Inflammatory macrophage treated with lipopolysaccharide for 4 hours (primary cell): ENCODE data around the gene TMA7B.

Experiments
- DNase-seq: peaks from one replicate; pipeline ENCODE4 v3.0.0-alpha.2; 2020

TMA7B gene

DNA sequence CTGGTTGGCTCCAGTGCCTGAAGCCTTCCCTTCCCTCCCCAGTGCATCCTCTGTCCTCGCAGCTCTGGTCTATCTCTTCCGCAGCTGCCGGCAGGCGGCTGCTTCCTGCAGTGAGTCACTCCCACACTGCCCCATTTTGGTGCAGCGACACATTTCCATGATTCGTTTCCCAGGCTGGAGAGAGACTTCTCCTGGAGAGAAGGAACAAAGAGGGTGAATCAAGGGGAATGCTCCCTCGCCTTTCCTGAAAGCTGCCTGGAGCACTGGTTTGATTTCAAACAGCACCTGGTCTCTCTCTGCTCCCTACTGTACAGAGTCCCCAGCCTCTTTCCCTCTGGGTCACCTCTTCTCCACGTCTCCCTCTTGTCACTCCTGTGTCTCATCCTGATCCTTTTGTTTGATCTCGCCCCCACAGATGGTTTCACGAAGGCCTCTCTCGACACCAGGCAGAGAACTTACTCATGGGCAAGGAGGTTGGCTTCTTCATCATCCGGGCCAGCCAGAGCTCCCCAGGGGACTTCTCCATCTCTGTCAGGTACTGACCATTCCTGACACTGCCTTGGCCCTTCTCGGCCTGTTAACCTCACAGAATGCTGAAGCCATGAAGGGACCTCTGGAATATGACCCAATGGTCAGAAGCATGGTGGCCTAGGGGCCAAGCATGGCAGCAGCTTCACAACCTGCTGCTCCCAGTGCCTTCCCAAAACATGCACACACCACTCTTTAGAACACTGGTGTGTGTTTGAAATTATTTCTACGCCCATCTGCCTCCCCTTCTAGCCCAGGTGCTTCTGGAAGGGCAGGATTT is at the start of gene TMA7B:
TMA7B (plus strand) TSS at position 758 of the 808 bp plus-strand sequence. CDS start 3,978 bp downstream, outside the sequence.
- peak; percentile 47 for DNase-seq

DNA sequence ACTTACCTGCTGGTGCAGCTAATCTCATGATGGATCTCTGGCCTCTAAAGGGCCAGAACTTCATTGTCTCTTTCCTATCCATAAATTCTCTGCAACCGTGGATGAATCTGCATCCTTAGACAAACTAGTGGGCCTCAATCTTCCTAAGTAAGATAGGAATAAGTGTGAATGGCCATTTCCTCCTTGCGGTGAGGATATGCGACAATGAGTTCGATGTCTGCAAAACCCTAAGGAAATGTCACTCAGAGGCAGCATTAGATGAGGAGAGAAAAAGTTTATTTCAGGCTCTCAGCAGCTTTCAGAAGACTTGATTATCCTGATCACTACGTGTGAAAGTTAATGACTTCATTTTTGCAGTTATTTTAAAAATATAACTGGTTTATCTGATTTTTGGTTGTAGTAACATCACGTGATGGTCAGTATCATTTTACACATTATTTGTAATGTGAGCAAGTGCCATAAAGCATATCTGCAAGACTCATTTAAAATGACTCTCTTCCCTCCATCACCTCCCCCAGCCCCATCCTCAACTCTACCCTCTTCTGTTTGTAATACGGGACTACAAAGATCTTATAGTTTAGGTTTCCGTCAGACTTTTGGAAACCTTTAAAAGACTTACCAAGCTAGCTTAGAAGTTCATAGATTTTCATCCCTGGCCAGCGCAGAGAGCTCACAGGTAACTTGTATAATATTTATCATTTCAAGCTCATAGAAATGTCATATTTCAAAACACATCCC is 49.2 kb upstream of the TMA7B start:
- no peak for DNase-seq

DNA sequence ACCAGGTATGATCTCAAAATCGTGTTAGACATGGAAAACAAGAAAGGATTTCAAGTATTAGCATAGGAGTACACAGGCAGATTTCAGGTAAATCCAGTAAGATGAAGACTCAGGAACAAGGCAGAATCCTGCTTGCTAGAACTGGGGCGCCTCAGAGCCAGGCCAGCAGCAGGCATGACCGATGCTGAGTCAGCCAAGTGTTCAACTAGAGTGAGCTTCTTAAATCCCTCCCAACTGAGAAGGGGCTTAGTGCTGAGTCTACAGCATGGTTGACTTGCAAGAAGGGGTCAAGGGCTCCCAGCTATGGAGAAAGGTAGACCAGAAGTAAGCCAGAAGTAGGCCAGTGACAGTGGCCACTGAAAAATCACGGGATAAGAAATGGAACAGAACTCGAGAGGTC is 46.9 kb upstream of the TMA7B start:
- DNase-seq, result no peak

DNA sequence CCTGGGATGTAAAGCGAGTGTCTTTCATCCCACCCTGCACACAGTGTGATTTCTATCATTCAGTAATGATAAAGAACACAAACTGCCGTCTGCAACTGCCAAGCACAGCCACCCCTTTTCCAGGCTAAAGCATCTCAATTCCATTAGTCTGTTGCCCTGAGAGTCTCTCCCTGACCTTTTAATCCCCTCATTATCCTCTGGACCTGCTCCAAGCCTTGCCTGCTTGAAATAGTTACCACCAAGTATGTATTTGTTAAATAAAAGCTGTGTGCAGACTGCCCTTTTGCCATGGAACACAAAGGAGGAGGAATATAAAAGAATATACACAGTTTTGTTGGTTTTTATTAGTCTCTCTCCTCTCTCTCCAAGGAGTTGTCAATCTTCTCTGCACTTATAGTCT is 46.3 kb upstream of the TMA7B start:
- no peak for DNase-seq

DNA sequence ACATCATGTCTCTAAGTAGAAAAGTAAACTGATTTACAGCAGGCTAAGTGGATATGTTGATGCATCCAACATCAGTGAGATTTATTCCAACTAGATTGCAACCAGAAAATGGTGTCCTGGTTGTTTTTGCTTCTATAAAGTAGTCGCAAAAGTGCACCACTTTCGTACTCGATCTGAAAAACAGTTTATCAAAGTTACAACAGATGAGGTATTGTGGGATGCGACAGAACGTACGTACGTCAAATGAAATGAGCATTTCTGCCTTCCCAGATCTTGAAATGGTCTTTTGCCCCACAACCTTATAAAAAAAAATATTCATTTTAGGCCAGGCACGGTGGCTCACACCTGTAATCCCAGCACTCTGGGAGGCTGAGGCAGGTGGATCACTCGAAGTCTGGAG is 45.6 kb upstream of the TMA7B start:
- DNase-seq, result no peak

DNA sequence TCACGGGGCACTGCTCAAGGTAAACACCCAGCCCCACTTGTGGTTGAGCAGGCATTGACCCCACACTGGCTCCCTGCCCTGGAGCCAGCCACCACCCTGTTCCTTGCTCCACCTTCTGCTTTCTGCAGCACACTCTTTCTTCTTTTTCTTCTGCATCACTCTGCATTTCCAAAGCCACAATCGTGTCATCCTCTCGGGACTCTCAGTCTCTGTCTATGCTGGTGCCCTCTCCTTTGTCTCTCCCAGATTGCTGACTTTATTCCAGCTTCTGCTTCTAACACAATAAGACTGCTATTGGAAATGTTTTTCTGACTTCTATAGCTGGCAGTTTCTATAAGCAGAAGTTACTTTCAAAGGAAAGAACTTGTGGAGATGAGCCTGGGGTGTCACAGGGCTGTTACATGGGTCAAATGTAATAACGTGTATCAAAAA is 44.9 kb upstream of the TMA7B start:
- no peak for DNase-seq

DNA sequence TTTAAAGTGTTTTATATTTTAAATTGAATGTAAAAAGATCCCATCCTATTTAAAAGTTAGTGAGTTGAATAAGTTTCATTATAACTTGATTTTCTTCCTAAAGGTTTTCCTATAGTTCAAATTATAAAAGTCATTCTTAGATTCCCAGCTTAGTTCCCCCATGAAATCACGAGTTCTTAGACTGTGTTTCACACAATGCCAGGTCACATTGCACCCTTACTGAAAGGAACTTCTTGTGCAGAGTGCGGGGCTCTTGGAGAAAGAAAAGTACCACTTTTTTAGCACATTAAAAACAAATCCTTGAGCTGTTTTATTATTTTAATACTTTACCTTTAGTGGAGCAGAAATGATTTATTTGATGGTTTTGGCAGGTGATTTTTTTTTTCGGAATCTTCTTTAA is 43.7 kb upstream of the TMA7B start:
- no peak for DNase-seq

DNA sequence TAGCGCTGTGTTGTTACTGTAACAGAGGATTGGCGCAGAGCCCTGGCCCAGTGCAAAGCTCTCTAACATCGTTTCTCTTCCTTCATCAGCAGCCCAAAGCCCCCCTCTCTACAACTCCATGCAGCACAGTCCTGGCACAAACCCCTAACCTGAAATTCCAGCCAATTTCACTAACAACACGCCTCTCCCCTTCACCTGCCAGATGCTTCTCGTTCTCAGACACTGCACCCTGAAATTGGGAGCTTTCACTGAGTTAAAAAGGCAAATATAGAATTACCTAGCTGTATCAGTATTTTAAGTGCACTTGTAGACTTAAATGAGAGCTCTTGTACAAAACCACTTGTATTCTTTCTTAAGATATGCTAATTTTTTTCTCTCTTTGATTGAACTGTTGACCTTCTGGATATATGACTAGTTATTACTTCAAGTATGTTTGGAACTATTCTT is 43.0 kb upstream of the TMA7B start:
- DNase-seq, result no peak

DNA sequence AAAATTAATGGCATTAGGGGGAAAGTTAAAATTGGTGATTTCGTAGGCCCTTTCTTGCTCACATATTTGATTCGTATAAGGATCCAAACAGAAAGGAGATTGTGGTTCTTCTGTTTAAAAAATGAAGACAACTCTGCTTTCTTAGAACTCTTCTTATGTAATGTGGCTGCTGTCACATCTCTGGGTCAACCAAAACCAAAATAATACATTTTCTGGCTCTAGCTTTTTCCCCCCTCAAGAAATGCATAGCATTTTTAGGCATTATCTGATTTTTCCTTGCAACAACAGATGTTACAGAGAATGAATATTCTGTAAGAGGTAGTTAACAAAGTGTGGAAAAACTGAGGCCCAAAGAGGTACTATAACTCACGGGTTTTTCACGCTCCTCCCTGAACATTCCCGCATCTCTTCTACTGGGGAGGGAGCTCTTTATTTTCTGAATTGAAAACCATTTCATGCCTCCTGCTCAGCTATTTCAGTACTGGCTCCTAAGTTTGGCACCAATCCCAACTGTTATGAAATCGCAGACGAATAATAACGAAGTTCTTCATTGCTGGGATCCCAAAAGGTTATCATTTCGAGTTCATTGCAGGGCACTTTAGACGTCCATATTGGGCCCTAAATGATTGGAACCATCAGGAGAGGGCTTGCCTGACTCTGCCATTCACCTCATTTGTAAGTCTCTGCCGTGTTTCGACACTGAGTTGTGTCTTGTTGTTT is 42.3 kb upstream of the TMA7B start:
- no peak for DNase-seq

DNA sequence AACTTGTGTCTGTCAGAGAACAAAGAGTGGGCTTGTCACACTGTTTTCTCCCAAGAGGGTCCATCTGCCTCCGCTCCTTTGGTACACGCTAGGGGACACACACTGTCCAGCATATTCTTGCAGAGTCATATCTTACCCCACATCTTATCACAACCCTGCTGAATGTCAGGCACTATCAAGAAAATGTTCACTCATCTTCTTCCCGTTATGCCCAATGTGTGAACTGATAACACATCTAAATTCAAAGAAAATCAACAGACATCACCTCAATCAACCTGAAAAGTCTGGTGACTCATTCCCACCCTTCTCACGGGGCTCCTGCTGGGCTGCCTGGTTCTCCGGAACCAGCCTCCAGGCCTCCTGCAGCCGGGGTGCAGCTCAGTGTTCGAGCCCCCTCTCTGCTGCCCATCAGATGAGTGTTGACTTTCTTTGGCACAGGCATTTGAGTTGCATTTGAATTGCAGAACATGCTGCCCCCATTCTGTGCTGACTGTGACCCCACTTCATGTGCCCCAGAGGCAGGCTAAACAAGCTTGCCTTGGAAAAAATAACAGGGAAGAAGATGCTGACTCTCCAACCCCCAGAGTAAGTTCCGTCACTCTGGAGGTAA is 40.0 kb upstream of the TMA7B start:
- DNase-seq, result no peak

DNA sequence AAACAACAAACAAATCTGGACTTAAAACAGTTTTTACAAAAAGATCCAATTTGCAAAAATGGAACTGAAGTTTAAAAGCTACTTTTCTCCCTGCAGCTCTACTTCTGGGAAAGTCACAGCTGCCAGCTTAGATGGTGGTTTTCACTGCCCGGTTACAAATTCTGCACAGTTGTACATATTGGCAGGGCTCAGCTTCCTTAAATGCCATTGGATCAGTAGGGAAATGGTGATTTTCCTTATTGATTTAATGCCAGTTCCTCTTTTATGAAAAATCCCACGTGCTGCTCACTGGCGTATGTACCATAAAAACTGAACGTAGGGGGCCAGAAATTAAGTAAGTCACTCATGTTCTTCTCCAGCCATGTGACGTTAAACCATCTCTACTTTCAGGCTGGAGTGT is 36.5 kb upstream of the TMA7B start:
- DNase-seq, result peak; percentile 17

DNA sequence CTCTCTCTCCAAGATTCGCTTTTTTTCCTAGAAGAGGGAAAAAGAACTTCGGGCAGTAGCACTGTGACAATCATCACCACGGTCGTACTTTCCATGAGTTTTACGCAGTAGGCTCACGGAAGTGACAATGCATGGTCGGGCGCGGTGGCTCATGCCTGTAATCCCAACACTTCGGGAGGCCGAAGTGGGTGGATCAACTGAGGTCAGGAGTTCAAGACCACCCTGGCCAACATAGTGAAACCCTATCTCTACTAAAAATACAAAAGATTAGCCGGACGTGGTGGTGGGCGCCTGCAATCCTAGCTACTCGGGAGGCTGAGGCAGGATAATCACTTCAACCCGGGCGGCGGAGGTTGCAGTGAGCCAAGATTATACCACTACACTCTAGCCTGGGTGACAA is 35.9 kb upstream of the TMA7B start:
- no peak for DNase-seq

DNA sequence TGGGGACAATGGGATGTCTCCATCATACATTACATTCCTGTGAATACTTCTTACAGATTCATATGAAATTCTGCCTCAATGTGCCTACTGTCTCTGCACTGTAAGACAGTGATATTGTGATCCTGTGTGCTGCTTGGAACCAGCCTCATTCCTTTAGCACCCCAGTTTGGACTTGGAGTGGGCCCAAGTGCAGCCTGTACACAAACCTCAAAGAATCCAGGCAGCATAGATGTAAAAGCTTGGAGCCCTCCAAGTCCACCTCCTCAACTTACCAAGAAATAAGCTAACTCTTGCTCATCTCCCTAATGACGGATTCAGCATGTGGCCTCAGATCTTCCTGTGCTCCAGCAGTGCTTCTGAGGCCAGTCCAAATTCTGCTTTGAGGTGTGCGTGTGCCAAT is 34.9 kb upstream of the TMA7B start:
- DNase-seq, result no peak

DNA sequence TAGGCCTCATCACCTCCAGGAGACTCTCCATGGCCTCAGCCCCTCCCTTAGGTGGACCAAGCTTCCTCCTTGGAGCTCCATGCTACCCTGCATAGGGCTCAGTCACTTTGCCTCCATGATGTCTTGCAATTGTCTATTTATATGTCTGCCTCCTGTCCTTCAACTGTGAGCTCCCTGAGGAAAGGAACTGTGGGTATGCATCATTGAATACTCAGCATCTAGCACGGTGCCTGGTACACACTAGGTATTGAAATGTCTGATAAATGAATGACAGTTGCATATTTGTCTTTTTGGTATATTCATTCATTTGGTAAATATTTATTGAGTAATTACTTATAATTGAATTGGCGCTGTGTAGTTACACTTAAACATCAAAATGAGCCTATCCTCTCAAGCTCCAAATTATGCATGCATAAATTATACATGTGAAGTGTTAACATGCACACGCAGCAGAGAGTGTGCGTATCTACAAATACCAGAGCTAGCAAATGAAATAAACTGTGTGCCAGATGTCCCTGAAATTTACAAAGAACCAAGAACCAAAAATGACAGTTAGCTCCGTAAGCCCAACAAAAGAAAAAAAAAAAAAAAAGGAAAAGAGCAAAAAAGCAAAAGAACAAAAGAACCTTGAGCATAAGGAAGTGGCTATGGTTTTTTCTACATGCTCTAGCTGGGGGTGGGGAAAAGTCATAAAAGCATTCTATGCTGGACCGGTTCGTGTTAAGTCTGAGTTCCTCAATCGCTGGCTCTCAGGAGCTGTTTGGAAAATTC is 34.1 kb upstream of the TMA7B start:
- DNase-seq, result no peak

DNA sequence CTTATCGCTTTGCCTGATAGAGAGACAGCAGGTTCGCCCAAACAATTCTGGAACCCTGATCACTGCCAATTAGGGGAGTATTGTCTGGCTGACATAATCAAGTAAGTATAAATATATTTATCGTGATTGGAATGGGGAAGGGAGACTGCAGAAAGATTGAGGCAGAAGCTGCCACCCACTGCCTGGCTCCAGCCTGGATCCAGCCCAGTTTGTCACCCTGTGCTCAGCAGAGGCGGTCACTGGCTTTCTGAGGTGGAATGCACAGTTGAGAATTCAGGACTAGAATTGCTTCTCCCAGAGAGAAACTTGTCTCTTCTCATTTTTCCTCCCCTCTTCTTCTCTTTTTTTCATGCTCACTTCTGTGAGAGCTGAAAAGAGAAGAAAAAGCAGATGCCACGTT is 33.4 kb upstream of the TMA7B start:
- no peak for DNase-seq

DNA sequence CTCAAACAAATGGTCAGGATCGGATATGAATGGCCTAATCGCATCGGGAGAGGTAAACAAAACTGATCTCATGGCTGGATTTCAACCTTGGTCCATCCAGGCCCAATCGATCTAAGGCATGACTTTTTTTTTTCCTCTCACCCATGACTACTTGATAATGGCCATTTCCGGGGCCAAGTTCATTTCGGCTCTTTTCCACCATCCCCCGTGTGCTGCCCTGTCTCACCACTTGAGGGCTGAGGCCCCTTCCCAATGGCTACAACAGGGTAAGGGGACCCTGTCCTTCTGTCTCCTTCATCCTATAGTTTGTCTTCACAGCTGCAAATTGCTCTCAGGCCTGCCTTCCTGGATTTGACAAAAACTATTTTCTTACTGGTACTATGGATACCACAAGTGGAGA is 32.7 kb upstream of the TMA7B start:
- DNase-seq, result no peak

DNA sequence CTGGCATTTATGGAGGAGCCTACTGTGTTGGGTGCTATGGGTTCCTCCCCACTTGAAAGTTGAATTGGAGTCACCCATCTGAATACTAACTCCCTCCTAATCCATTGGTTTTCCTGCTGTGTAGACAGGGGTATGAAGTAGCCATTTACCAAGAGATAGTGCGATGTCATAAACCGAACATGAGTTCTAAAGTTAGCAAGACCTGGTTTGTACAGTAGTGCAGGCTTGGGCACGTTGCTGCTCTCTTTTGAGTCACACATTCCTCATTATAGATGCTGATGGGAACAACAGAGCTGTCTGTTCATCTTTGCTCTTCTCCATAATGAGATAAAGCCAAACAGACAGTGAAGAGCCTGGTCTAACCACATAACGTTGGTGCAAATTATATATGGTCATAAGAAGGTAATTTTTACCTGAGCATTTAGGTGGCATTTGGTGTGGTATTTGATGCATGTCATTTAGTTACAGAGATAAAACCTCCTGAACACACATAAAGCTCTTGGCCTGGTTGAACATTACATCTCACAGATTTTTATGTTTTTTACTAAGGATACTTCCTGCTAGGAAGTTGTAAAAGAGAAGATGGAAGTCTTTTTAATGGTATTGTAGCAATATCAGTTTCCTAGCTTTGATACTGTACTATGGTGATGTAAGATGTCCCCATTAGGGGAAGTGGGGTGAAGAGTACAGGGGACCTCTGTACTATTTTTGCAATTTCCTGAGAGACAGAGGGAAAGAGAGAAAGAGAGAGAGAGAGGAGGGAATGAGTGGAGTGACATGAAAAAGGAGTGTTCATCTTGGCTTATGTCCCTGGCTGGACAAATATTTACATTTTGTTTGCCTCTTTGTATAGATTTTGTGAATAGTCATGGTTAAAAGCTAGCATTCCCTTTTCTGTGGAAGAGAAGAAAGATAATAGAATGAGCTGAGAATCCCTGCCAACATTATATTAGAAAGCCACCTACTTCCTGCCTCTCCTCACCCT is 31.4 kb upstream of the TMA7B start:
- DNase-seq, result peak; percentile 37

DNA sequence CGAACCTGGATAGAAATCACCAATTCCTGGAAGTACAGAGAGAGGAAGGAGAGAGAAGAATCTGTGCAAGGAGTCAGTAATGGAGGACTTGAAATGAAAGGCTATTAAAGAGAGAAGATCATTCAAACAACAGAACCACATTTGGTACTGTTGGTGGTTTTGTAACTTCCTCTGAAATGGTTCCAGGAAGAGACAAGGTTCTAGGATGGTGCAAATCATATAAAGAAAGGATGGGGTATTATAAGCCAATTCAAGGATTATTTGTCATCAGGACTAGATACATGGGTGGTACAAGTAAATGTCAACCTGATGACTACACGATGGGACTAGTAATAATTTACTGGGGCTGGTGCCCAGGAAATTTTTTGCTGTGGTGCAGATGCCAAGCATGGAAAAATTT is 28.9 kb upstream of the TMA7B start:
- DNase-seq, result no peak

DNA sequence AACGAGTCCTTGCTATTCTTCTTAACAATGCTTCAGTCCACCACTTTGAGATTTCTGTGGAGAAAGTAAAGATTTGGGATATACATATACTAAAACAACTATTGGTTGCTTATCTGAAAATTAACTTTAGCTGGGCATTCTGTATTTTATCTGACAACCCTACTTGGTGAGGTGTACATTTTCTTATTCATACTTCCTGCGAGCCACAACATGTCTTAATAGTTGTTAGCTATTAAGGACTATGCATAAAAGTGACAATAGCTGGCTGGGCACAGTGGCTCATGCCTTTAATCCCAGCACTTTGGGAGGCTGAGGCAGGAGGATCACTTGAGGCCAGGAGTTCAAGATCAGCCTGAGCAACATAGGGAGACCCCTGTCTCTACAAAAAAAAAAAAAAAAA is 28.0 kb upstream of the TMA7B start:
- DNase-seq, result no peak

DNA sequence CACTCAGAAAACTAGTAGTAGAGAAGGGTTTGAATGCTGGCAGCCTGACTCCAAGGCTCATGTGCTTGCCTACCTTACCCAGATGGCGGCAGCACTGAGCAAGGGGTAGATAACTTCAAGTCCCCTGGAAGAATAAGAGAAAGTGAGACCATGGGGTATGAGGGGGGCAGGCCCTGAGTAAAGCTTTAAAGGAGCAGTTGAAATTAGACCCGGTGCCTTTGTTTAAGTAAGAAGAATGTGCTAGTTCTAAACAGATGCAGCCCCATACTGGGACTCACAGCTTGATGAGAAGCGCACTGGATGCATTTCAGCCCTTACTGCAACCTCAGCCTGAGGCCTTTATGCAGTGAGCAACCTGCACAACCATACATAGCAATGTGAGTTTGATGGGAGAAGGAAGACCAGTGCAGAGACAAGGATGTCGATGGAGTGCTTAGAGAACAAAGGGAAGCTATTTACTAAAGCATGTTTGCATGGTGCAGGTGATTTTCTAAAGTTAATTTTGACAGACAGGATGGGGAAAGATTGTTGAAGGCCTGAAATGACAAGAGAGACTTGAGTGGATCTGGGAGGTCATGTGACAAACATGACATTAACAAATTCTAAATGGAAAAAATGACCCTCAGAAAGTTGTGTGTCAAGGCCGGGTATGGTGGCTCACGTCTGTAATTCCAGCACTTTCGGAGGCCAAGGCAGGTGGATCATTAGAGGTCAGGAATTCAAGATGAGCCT is 27.1 kb upstream of the TMA7B start:
- peak; percentile 34 for DNase-seq
